K562 (cell line): ENCODE data around the gene LCN1. TPM values are rescaled to one million over a fixed set of nuclear protein-coding genes. Genes with fewer than 3 reads are reported as not detected.

Source experiments
- MIER1 ChIP-seq: fragments of 450-650 bp; IDR thresholded peaks from 2 replicates; pipeline ENCODE4 v1.6.1; 2016; ENCODE audit warnings: antibody characterized with exemption, mild to moderate bottlenecking, low read depth
- NCOA1 ChIP-seq: fragments of 450-650 bp; IDR thresholded peaks from 2 replicates; pipeline ENCODE4 v1.6.1; 2016; ENCODE audit warnings: low read depth
- NFE2L1 ChIP-seq: fragments of 450-650 bp; IDR thresholded peaks from 2 replicates; pipeline ENCODE4 v1.6.1; 2016; ENCODE audit warnings: missing genetic modification characterization, low read depth, mild to moderate bottlenecking, missing compliant biosample characterization, moderate library complexity, borderline replicate concordance
- polyA plus RNA-seq, 8 experiments: library from polyadenylated mRNA; depleted of rRNA in 4 of 8; stranded (reverse) in 5 of 8; unstranded in 3 of 8; fragments of >200 nt; fragmentation: Nextera tagmentation in 2 of 8; fragmentation: Illumina TruSeq in 1 of 8; extraction: Ambion mirVana in 2 of 8; extraction: Trizol in 1 of 8; gene quantifications; 2 replicates each; pipeline versions ENCODE4 v1.2.1 to v1.2.3, GENCODE V29; 2011 to 2014; ENCODE audit warnings: inconsistent platforms in 1 of 8, missing spikeins in 1 of 8
- total RNA-seq, 7 experiments: library from RNA; depleted of rRNA in 6 of 7; stranded (reverse); fragments of >200 nt in 6 of 7; fragmentation: Illumina TruSeq in 2 of 7; extraction: Trizol in 2 of 7; gene quantifications; 2 replicates each; pipeline versions ENCODE4 v1.2.1 to v1.2.3, GENCODE V29; 2011 to 2021; ENCODE audit warnings: low replicate concordance in 1 of 7
- TF ChIP-seq, protein P1 (sequence below), 2 experiments: fragments of 450-650 bp in 1 of 2; sonication (generic) in 1 of 2; formaldehyde crosslinking in 1 of 2; IDR thresholded peaks; 2 replicates each; pipeline versions ENCODE4 v1.7.1 to v1.9.0; 2016 to 2022; ENCODE audit warnings: inconsistent platforms in 1 of 2, mild to moderate bottlenecking in 1 of 2, missing genetic modification reagents in 1 of 2
- TF ChIP-seq, protein P2 (sequence below): fragments of 450-650 bp; IDR thresholded peaks from 2 replicates; pipeline ENCODE4 v1.7.1; 2018; ENCODE audit warnings: mild to moderate bottlenecking, low read depth; ENCODE audit not compliant: partially characterized antibody
- TF ChIP-seq, protein P3 (sequence below), 3 experiments: fragments of 200-800 bp in 1 of 3; sonication (Bioruptor generic) in 1 of 3; sonication (generic) in 1 of 3; formaldehyde crosslinking in 1 of 3; IDR thresholded peaks; 2 replicates each; pipeline versions ENCODE4 v1.6.1 to v1.8.0; 2016 to 2022; ENCODE audit warnings: mild to moderate bottlenecking in 2 of 3, missing compliant biosample characterization in 2 of 3, missing genetic modification characterization in 2 of 3, missing genetic modification reagents in 1 of 3

The LCN1 gene
- total and polyA plus RNA-seq, 9 of the 15 experiments (the other 6 are each of a cell fraction or from before 2014, with no cell fraction given): not detected

DNA sequence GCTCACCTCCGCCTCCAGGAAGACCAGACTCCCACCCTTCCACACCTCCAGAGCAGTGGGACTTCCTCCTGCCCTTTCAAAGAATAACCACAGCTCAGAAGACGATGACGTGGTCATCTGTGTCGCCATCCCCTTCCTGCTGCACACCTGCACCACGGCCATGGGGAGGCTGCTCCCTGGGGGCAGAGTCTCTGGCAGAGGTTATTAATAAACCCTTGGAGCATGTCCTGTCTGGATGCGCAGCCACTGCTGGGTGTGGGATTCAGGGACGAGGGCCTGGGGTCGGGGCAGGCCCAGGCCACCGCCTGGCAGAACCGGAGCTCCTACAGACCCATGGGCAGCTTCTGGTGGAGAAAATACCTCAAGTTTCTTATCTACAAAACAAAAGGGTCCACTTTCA is 45.3 kb downstream of the LCN1 start (continued):
- TF ChIP-seq, protein P1, sequence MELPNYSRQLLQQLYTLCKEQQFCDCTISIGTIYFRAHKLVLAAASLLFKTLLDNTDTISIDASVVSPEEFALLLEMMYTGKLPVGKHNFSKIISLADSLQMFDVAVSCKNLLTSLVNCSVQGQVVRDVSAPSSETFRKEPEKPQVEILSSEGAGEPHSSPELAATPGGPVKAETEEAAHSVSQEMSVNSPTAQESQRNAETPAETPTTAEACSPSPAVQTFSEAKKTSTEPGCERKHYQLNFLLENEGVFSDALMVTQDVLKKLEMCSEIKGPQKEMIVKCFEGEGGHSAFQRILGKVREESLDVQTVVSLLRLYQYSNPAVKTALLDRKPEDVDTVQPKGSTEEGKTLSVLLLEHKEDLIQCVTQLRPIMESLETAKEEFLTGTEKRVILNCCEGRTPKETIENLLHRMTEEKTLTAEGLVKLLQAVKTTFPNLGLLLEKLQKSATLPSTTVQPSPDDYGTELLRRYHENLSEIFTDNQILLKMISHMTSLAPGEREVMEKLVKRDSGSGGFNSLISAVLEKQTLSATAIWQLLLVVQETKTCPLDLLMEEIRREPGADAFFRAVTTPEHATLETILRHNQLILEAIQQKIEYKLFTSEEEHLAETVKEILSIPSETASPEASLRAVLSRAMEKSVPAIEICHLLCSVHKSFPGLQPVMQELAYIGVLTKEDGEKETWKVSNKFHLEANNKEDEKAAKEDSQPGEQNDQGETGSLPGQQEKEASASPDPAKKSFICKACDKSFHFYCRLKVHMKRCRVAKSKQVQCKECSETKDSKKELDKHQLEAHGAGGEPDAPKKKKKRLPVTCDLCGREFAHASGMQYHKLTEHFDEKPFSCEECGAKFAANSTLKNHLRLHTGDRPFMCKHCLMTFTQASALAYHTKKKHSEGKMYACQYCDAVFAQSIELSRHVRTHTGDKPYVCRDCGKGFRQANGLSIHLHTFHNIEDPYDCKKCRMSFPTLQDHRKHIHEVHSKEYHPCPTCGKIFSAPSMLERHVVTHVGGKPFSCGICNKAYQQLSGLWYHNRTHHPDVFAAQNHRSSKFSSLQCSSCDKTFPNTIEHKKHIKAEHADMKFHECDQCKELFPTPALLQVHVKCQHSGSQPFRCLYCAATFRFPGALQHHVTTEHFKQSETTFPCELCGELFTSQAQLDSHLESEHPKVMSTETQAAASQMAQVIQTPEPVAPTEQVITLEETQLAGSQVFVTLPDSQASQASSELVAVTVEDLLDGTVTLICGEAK (IDR thresholded peaks at IDR 0.05): no peak
- TF ChIP-seq, protein P1 (CRISPR knock-in tag; IDR thresholded peaks at IDR 0.05): no peak
- TF ChIP-seq, protein P2, sequence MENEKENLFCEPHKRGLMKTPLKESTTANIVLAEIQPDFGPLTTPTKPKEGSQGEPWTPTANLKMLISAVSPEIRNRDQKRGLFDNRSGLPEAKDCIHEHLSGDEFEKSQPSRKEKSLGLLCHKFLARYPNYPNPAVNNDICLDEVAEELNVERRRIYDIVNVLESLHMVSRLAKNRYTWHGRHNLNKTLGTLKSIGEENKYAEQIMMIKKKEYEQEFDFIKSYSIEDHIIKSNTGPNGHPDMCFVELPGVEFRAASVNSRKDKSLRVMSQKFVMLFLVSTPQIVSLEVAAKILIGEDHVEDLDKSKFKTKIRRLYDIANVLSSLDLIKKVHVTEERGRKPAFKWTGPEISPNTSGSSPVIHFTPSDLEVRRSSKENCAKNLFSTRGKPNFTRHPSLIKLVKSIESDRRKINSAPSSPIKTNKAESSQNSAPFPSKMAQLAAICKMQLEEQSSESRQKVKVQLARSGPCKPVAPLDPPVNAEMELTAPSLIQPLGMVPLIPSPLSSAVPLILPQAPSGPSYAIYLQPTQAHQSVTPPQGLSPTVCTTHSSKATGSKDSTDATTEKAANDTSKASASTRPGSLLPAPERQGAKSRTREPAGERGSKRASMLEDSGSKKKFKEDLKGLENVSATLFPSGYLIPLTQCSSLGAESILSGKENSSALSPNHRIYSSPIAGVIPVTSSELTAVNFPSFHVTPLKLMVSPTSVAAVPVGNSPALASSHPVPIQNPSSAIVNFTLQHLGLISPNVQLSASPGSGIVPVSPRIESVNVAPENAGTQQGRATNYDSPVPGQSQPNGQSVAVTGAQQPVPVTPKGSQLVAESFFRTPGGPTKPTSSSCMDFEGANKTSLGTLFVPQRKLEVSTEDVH: no peak
- TF ChIP-seq NFE2L1 (tag) (no peak), NCOA1 (no peak), MIER1 (no peak)
- TF ChIP-seq, protein P3, sequence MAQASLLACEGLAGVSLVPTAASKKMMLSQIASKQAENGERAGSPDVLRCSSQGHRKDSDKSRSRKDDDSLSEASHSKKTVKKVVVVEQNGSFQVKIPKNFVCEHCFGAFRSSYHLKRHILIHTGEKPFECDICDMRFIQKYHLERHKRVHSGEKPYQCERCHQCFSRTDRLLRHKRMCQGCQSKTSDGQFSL (CRISPR knock-in tag; IDR thresholded peaks at IDR 0.05): no peak
- TF ChIP-seq, protein P3 (tag; IDR thresholded peaks at IDR 0.05): no peak
